DND-41 (cell line): Measurements from ENCODE around the gene DOCK3.
"Not testable (repeated sequence)": the region's sequence is repeated elsewhere in the genome, so short reads cannot be mapped to it uniquely, and the experiment has no call there.

Source experiments
- CTCF ChIP-seq: IDR thresholded peaks from 2 replicates; pipeline ENCODE4 v1.5.1; 2012; ENCODE audit warnings: borderline replicate concordance, low read length, moderate library complexity, mild to moderate bottlenecking; ENCODE audit not compliant: poor library complexity, severe bottlenecking; ENCODE audit errors: extremely low read depth
- EZH2 ChIP-seq: IDR thresholded peaks from 3 replicates; pipeline ENCODE4 v1.6.1; 2012; ENCODE audit warnings: borderline replicate concordance, low read depth, mild to moderate bottlenecking, moderate library complexity, low read length, inconsistent platforms; ENCODE audit not compliant: severe bottlenecking

- not testable (repeated sequence) for TF ChIP-seq CTCF, EZH2
Observed at GRCh38 chr3:50978586-50978985, 303.9 kb downstream of the DOCK3 start.
